ENCODE data around the gene CHTF8. TPM values are rescaled to one million over a fixed set of nuclear protein-coding genes. Genes with fewer than 3 reads are reported as not detected.

Gene CHTF8
- total and polyA plus RNA-seq, 2 experiments from 2014 or later: 80.0 to 83.6 TPM

DNA sequence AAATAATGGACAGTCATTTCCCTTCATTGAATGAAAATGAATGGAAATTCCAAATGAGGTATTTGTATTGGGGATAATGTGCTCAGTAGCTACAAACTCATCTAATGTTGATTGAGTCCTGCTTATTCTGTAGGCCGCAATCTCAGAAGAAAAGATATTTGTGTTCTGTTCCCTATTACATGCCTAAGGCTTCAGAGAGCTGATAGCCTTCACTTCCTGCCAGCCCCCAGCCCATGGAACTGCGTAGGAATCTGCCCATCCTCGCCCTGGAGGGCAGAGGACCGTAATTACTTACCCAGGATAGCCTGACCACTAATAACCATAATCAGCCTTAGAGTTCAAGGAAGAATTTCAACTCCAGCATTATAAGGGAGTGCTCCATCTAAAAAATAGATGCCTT lies 36.7 kb upstream of the CHTF8 start:
- 97% methylated on average over 4 of the region's 4 CpGs for WGBS (ENCODE audit: low lambda C conversion rate, missing lambda C conversion rate)
- TF ChIP-seq EZH2phosphoT487 (IDR thresholded peaks at IDR 0.05; ENCODE audit: low read depth, severe bottlenecking, unreplicated experiment) (no peak), EZH2 (IDR thresholded peaks at IDR 0.05; ENCODE audit: borderline replicate concordance) (no peak)
- TF ChIP-seq, protein P1, sequence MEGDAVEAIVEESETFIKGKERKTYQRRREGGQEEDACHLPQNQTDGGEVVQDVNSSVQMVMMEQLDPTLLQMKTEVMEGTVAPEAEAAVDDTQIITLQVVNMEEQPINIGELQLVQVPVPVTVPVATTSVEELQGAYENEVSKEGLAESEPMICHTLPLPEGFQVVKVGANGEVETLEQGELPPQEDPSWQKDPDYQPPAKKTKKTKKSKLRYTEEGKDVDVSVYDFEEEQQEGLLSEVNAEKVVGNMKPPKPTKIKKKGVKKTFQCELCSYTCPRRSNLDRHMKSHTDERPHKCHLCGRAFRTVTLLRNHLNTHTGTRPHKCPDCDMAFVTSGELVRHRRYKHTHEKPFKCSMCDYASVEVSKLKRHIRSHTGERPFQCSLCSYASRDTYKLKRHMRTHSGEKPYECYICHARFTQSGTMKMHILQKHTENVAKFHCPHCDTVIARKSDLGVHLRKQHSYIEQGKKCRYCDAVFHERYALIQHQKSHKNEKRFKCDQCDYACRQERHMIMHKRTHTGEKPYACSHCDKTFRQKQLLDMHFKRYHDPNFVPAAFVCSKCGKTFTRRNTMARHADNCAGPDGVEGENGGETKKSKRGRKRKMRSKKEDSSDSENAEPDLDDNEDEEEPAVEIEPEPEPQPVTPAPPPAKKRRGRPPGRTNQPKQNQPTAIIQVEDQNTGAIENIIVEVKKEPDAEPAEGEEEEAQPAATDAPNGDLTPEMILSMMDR (IDR thresholded peaks at IDR 0.05; ENCODE audit: poor library complexity): no peak
- Histone ChIP-seq H2AFZ (no peak overlapping the region), H3K79me2 (no peaks in the 10 kb centered on the region), H3K27ac (no peak overlapping the region), H3K36me3 (replicated peaks; ENCODE audit: insufficient read depth, low read depth) (no peaks in the 10 kb centered on the region), H3K9me3 (ENCODE audit: low read depth) (no peaks in the 10 kb centered on the region), H3K4me1 (ENCODE audit: insufficient read depth) (no peaks in the 10 kb centered on the region), H4K20me1 (ENCODE audit: insufficient read depth, poor library complexity, severe bottlenecking) (no peaks in the 10 kb centered on the region), H3K4me3 (no peak overlapping the region), H3K9me2 (replicated peaks; ENCODE audit: insufficient read depth) (no peaks in the 10 kb centered on the region), H3K27me3 (no peaks in the 10 kb centered on the region), H3K4me2 (no peak overlapping the region)
- DNase-seq (ENCODE audit: low spot score): no peak

DNA sequence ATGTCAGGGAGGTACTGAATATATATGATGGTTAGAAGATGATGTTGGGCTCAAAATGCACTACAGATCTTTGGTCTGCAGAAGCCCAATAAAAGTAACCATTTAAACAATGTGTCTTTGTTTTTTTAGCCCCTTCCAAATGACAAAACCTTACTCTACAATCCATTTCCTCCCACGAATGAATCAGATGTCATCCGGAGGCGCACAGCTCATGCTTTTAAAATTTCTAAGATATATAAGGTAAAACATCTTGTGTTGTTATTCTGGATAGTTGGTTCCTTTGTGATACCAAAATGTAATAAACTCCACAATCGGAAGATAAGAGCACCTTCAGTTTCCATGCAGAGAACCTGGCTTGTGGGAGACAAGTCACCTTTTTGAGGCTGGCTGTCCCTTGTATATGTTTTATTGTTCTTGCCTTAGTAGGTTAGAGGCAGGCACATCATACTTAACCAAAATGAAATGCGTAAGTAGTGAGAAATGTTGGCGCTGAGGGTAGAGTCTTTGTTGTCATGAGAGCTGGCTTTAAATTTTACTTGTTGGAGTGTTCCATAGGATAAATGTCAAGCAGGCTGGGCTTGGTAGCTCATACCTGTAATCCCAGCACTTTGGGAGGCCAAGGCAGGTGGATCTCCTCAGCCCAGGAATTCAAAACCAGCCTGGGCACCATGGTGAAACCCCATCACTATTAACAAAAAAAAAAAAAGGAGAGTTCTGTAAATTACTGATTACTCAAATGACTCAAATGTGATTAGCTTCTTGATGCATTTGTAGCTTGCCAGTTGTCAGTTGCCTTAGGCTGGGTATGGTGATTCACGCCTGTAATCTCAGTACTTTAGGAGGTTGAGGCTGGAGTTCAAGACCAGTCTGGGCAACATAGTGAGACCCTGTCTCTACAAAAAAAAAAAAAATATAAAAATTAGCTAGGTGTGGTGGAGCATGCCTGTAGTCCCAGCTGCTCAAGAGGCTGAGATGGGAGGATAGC lies 34.9 kb upstream of the CHTF8 start:
- H4K20me1 ChIP-seq (ENCODE audit: insufficient read depth, poor library complexity, severe bottlenecking): no peaks in the 10 kb centered on the region
- 74% methylated on average over 7 of the region's 7 CpGs for WGBS (ENCODE audit: low lambda C conversion rate, missing lambda C conversion rate)
- no peak for DNase-seq (ENCODE audit: low spot score)
- no peak for TF ChIP-seq EZH2 (IDR thresholded peaks at IDR 0.05; ENCODE audit: borderline replicate concordance)
- TF ChIP-seq EZH2phosphoT487 (IDR thresholded peaks at IDR 0.05; ENCODE audit: low read depth, severe bottlenecking, unreplicated experiment): no peak
- H2AFZ ChIP-seq: no peak overlapping the region
- H3K27me3 ChIP-seq: no peaks in the 10 kb centered on the region
- H3K9me3 ChIP-seq (ENCODE audit: low read depth): no peaks in the 10 kb centered on the region
- H3K4me2 ChIP-seq: no peak overlapping the region
- H3K36me3 ChIP-seq (replicated peaks; ENCODE audit: insufficient read depth, low read depth): no peaks in the 10 kb centered on the region
- no peak overlapping the region for H3K4me3 ChIP-seq
- H3K27ac ChIP-seq: no peak overlapping the region
- no peaks in the 10 kb centered on the region for H3K79me2 ChIP-seq
- no peaks in the 10 kb centered on the region for H3K9me2 ChIP-seq (replicated peaks; ENCODE audit: insufficient read depth)
- no peaks in the 10 kb centered on the region for H3K4me1 ChIP-seq (ENCODE audit: insufficient read depth)

DNA sequence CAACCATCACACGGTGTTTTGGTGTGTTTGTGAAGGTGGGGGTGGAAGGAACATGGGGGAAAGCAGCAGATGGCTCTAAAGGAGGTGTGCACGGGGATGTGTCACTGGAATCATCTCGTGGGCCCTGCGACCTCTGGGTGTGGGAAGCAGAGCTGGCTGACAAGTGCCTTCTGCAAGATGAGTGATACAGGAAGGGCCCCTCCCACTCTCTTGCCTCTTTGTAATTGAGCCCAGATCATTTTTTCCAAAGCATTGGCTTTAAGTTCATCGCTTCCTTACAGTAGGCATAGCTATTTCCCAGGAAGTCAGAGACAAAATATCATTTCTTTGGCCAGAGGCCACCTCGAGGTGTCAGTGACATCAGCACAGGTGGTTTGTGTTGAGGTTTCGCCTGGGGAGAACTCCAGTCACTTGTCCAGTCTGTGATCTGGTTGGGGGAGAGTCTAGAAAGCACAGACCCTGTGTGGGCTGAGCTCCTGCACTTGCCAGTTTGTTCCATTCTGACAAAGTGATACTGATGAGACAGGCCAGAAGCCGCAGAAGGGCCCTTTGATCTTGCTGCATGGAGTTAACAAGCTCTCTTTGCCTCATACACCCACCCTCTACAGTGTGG lies 33.9 kb upstream of the CHTF8 start:
- no peaks in the 10 kb centered on the region for H3K27me3 ChIP-seq
- no peaks in the 10 kb centered on the region for H3K4me1 ChIP-seq (ENCODE audit: insufficient read depth)
- no peak for DNase-seq (ENCODE audit: low spot score)
- no peak overlapping the region for H3K4me2 ChIP-seq
- H3K9me2 ChIP-seq (replicated peaks; ENCODE audit: insufficient read depth): no peaks in the 10 kb centered on the region
- H3K9me3 ChIP-seq (ENCODE audit: low read depth): no peaks in the 10 kb centered on the region
- H4K20me1 ChIP-seq (ENCODE audit: insufficient read depth, poor library complexity, severe bottlenecking): no peaks in the 10 kb centered on the region
- no peaks in the 10 kb centered on the region for H3K36me3 ChIP-seq (replicated peaks; ENCODE audit: insufficient read depth, low read depth)
- H3K27ac ChIP-seq: no peak overlapping the region
- H3K4me3 ChIP-seq: no peak overlapping the region
- no peak overlapping the region for H2AFZ ChIP-seq
- 53% methylated on average over 8 of the region's 8 CpGs for WGBS (ENCODE audit: low lambda C conversion rate, missing lambda C conversion rate)
- H3K79me2 ChIP-seq: no peaks in the 10 kb centered on the region
- TF ChIP-seq EZH2 (IDR thresholded peaks at IDR 0.05; ENCODE audit: borderline replicate concordance): no peak
- no peak for TF ChIP-seq EZH2phosphoT487 (IDR thresholded peaks at IDR 0.05; ENCODE audit: low read depth, severe bottlenecking, unreplicated experiment)
- TF ChIP-seq, protein P1 (IDR thresholded peaks at IDR 0.05; ENCODE audit: poor library complexity): no peak

DNA sequence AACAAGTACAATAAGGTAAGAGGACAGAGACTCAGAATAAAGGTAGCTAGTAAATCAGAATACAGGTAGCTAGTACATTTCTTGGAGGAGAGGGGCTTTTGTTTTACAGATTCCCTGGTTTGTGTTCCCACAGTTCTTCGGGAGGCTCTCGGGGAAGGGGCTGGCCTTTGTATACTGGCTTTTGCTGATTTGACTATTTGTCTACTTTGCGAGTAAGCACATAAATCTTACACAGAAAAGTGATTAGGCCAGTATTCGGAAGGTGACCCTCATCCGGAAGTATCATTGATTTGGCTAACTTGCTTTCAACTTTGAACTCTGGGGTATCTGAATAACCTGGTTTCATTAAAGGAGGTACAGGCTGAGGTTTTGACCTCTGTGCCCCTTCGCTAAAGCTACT lies 33.2 kb upstream of the CHTF8 start:
- Histone ChIP-seq H4K20me1 (ENCODE audit: insufficient read depth, poor library complexity, severe bottlenecking) (no peaks in the 10 kb centered on the region), H3K4me3 (no peak overlapping the region), H3K4me1 (ENCODE audit: insufficient read depth) (no peaks in the 10 kb centered on the region), H3K9me2 (replicated peaks; ENCODE audit: insufficient read depth) (no peaks in the 10 kb centered on the region), H3K36me3 (replicated peaks; ENCODE audit: insufficient read depth, low read depth) (no peaks in the 10 kb centered on the region), H2AFZ (no peak overlapping the region), H3K27ac (no peak overlapping the region), H3K4me2 (no peak overlapping the region), H3K27me3 (no peaks in the 10 kb centered on the region), H3K79me2 (no peaks in the 10 kb centered on the region), H3K9me3 (ENCODE audit: low read depth) (no peaks in the 10 kb centered on the region)
- DNase-seq (ENCODE audit: low spot score): no peak
- 89% methylated on average over 6 of the region's 6 CpGs for WGBS (ENCODE audit: low lambda C conversion rate, missing lambda C conversion rate)
- TF ChIP-seq, protein P1 (IDR thresholded peaks at IDR 0.05; ENCODE audit: poor library complexity): no peak
- TF ChIP-seq EZH2phosphoT487 (IDR thresholded peaks at IDR 0.05; ENCODE audit: low read depth, severe bottlenecking, unreplicated experiment) (no peak), EZH2 (IDR thresholded peaks at IDR 0.05; ENCODE audit: borderline replicate concordance) (no peak)
